GM12891 (cell line): ENCODE results near the gene CDC25B.
A peak's percentile ranks its signal among the peaks of the same experiment; 100 is the strongest.

Experiments used
- DNase-seq: peaks from one replicate; pipeline ENCODE4 v3.0.0; 2011; ENCODE audit warnings: low spot score; ENCODE audit not compliant: insufficient read length
- FAIRE-seq: peaks from 2 replicates; lab custom pipeline; 2011; peaks lifted over from hg19 to GRCh38; lab: Jason Lieb, UNC
- PAX5 ChIP-seq: IDR thresholded peaks from 2 replicates; pipeline ENCODE4 v1.6.1; 2011; ENCODE audit warnings: low read length, moderate library complexity, mild to moderate bottlenecking; ENCODE audit not compliant: insufficient read depth, severe bottlenecking
- POLR2A ChIP-seq: IDR thresholded peaks from 2 replicates; pipeline ENCODE4 v1.6.1; 2011; ENCODE audit warnings: low read depth, low read length, control low read depth
- POLR2AphosphoS5 ChIP-seq: IDR thresholded peaks from 2 replicates; pipeline ENCODE4 v1.6.1; 2011; ENCODE audit warnings: low read depth, low read length, control low read depth
- POU2F2 ChIP-seq: IDR thresholded peaks from 2 replicates; pipeline ENCODE4 v1.6.1; 2011; ENCODE audit warnings: low read depth, mild to moderate bottlenecking, control low read depth, low read length, moderate library complexity
- SPI1 ChIP-seq: IDR thresholded peaks from 2 replicates; pipeline ENCODE4 v1.6.1; 2011; ENCODE audit warnings: low read depth, low read length, control low read depth
- TAF1 ChIP-seq: IDR thresholded peaks from 2 replicates; pipeline ENCODE4 v1.6.1; 2011; ENCODE audit warnings: low read depth, low read length, control low read depth

Gene CDC25B

DNA sequence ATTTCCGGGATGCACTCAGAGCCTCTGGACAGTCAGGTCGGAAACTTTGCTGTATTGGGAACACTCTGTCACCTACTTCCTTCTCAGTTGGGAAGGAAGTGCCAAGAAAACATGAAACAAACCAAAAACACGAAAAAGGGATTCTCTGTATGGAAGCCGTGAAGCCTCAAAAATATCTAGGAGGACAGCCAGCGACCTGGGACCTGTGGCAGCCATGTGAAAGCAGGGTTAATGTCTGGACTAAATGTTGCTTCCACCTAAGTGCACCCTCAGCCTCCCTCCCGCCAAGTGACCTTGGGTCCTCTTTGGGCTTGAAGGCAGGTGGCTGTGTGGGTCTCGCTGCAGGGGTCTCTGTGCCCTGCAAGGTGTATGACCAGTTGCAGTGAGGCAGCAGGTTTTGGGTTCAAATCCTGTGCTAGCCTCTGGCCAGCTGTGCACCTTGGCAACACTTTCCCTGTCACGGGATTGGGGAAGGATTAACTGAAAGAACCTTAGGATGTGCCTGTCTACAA is 51.4 kb downstream of the CDC25B start:
- no peak for TF ChIP-seq SPI1
- TF ChIP-seq TAF1: 0 out of 2 replicates have a peak, but pooled peaks have one; percentile 22

DNA sequence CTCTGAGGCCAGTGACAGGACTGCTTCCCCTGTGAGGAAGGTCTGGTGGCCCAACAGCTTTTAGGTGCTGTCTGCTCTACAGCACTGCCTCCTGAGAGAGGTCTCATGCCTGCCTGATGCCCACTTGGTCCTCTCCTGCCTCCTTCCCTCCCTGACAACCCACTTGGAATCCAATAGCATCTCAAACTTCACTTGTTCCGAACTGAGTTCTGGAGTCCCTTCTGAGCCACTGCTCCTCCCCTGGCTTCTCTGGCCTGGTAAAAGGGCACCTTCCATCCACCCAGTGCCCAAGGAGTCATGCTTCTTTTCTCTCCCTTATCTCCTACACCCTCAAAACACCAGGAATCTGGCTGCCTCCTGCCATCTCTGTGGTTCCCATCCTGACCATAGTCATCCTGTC is 52.5 kb downstream of the CDC25B start:
- TF ChIP-seq POLR2A (no peak), TAF1 (no peak), PAX5 (no peak)
- no peak for FAIRE-seq
- no peak for DNase-seq

More for the DNA sequence above, 51.4 kb downstream of the CDC25B start:
- DNase-seq (no peak), FAIRE-seq (peak; percentile 38)

DNA sequence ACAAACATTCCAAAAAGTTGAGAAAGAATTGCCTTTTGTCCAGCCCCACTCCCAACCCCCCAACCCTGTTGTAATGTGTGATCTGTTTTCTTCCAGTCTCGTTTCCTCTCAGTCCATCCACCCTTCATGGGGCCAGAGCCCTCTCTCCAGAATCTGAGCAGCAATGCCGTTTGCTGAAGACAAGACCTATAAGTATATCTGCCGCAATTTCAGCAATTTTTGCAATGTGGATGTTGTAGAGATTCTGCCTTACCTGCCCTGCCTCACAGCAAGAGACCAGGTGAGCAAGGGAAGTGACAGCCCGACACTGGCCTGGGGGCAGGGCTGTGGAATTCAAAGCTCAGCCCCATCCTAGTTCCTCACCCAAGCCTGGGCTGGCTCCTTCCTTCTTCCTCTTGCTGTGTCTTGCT is 58.4 kb downstream of the CDC25B start:
- FAIRE-seq (no peak), DNase-seq (no peak)
- TF ChIP-seq SPI1 (no peak), PAX5 (no peak), TAF1 (no peak), POLR2A (no peak), POLR2AphosphoS5 (no peak), POU2F2 (no peak)
